Caki2 (cell line): ENCODE data around the gene LHX3. TPM values are rescaled to one million over a fixed set of nuclear protein-coding genes. Genes with fewer than 3 reads are reported as not detected.

ENCODE experiments used
- DNase-seq: peaks from one replicate; pipeline ENCODE4 v3.0.0-alpha.2; 2015; ENCODE audit warnings: low read depth
- in situ Hi-C: cut with HindIII; loops from 2 replicates; pipeline ENCODE4 v1.10.0; 2016; ENCODE audit warnings: low sequenced_read_pairs, low pct_unique_long_range_greater_than_20kb, mixed read lengths
- total RNA-seq: library from RNA; depleted of rRNA; stranded (reverse); fragments of >200 nt; shearing (Covaris generic); gene quantifications from 2 replicates; pipeline ENCODE4 v1.2.3, GENCODE V29; 2014; ENCODE audit warnings: low replicate concordance; rRNA removed

The LHX3 gene
- total RNA-seq = not detected in 2 replicates

GRCh38 chr9:136204838-136205706 lies at the start of gene LHX3:
Gene LHX3 (minus strand): TSS chr9:136205128. CDS start chr9:136205012, 116 bp downstream.
- in situ Hi-C loops = no loop called here
- peak; percentile 28 for DNase-seq

GRCh38 chr9:136253246-136254130 lies 48.6 kb upstream of the LHX3 start:
- in situ Hi-C loops = no loop called here

GRCh38 chr9:136252846-136253245 lies 47.9 kb upstream of the LHX3 start:
- DNase-seq = no peak
- in situ Hi-C loops = no loop called here

More at GRCh38 chr9:136253246-136254130, 48.6 kb upstream of the LHX3 start:
- no peak for DNase-seq

- no peak for DNase-seq
- in situ Hi-C loops = no loop called here
These were observed 47.4 kb upstream of the LHX3 start for GRCh38 chr9:136252281-136252680.

- in situ Hi-C loops = no loop called here
- DNase-seq = no peak
These were observed 46.6 kb upstream of the LHX3 start for GRCh38 chr9:136251264-136252115.

GRCh38 chr9:136250676-136251075 lies 45.7 kb upstream of the LHX3 start:
- no peak for DNase-seq
- in situ Hi-C loops = no loop called here

- no peak for DNase-seq
- in situ Hi-C loops = no loop called here
These were observed 45.1 kb upstream of the LHX3 start for GRCh38 chr9:136249877-136250559.

GRCh38 chr9:136248951-136249876 lies 44.3 kb upstream of the LHX3 start:
- in situ Hi-C loops = no loop called here

GRCh38 chr9:136247947-136248637 lies 43.2 kb upstream of the LHX3 start:
- in situ Hi-C loops = no loop called here
- DNase-seq = no peak

More at GRCh38 chr9:136248951-136249876, 44.3 kb upstream of the LHX3 start:
- DNase-seq = no peak

GRCh38 chr9:136247551-136247916 lies 42.6 kb upstream of the LHX3 start:
- no peak for DNase-seq
- in situ Hi-C loops = no loop called here

- in situ Hi-C loops = no loop called here
- no peak for DNase-seq
These were observed 42.1 kb upstream of the LHX3 start for GRCh38 chr9:136246849-136247550.

- DNase-seq = peak; percentile 34
- in situ Hi-C loops = no loop called here
These were observed 40.6 kb upstream of the LHX3 start, which contains the start of gene QSOX2 for GRCh38 chr9:136245219-136246150. Gene QSOX2 (minus strand): TSS chr9:136245812. CDS start chr9:136245803, 9 bp downstream.

- in situ Hi-C loops = no loop called here
- peak; percentile 4 for DNase-seq
These were observed 40.0 kb upstream of the LHX3 start for GRCh38 chr9:136244969-136245218.

GRCh38 chr9:136244122-136244968 lies 39.4 kb upstream of the LHX3 start:
- in situ Hi-C loops = no loop called here
- no peak for DNase-seq
